Caco-2 (cell line): ENCODE data around the gene PELI2. TPM values are rescaled to one million over a fixed set of nuclear protein-coding genes. Genes with fewer than 3 reads are reported as not detected.

Experiments
- BruUV-seq: library from RNA; stranded (reverse); fragments of 400-500 nt; replicated peaks from 2 replicates; lab custom pipeline; 2021; lab: Mats Ljungman, UMichigan
- CTCF ChIA-PET: fragments of 300-600 bp; sonication (Branson Sonifier 250); formaldehyde crosslinking; loops from one replicate; lab custom pipeline; 2022; ENCODE audit warnings: antibody characterized with exemption; lab: Charles Lee
- POLR2A ChIA-PET: fragments of 300-600 bp; sonication (Branson Sonifier 250); formaldehyde crosslinking; loops from one replicate; lab custom pipeline; 2022; ENCODE audit warnings: antibody characterized with exemption; lab: Charles Lee
- DNase-seq, 2 experiments: peaks; one replicate each; pipeline versions ENCODE4 v3.0.0 to v3.0.0-alpha.2; 2020 to 2022
- H3K27me3 ChIP-seq: replicated peaks from 2 replicates; pipeline ENCODE4 v1.6.0; 2011; ENCODE audit warnings: low read length; ENCODE audit not compliant: control insufficient read depth, insufficient read depth
- H3K36me3 ChIP-seq: 2 replicates; pipeline ENCODE4 v1.5.1; 2011; ENCODE audit warnings: low read length; ENCODE audit not compliant: control insufficient read depth, insufficient read depth
- H3K4me1 ChIP-seq: fragments of 250-450 bp; sonication (Bioruptor Pico); 2 replicates; pipeline ENCODE4 v1.5.1; 2020; ENCODE audit warnings: mild to moderate bottlenecking
- H3K4me3 ChIP-seq: 2 replicates; pipeline ENCODE4 v1.5.1; 2011; ENCODE audit warnings: low read depth, mild to moderate bottlenecking, control low read depth, low read length
- H3K9me3 ChIP-seq: fragments of 250-450 bp; sonication (Bioruptor Pico); 2 replicates; pipeline ENCODE4 v1.5.1; 2020; ENCODE audit warnings: mild to moderate bottlenecking, moderate library complexity
- H3K27ac Mint-ChIP-seq: one replicate; pipeline ENCODE4 v1.8.0; 2022; ENCODE audit warnings: mixed read lengths; ENCODE audit not compliant: unreplicated experiment
- H3K27me3 Mint-ChIP-seq: one replicate; pipeline ENCODE4 v1.8.0; 2022; ENCODE audit warnings: mixed read lengths; ENCODE audit not compliant: insufficient read depth, unreplicated experiment
- H3K36me3 Mint-ChIP-seq: one replicate; pipeline ENCODE4 v1.8.0; 2022; ENCODE audit warnings: mild to moderate bottlenecking, mixed read lengths; ENCODE audit not compliant: insufficient read depth, unreplicated experiment
- H3K4me1 Mint-ChIP-seq: one replicate; pipeline ENCODE4 v1.8.0; 2022; ENCODE audit warnings: low read depth, mixed read lengths; ENCODE audit not compliant: unreplicated experiment
- H3K4me3 Mint-ChIP-seq: one replicate; pipeline ENCODE4 v1.8.0; 2022; ENCODE audit warnings: mild to moderate bottlenecking, moderate library complexity, mixed read lengths; ENCODE audit not compliant: unreplicated experiment
- H3K9me3 Mint-ChIP-seq: one replicate; pipeline ENCODE4 v1.8.0; 2022; ENCODE audit warnings: mixed read lengths; ENCODE audit not compliant: unreplicated experiment
- intact Hi-C: fragments of 100-400 bp; cut with micrococcal nuclease; formaldehyde crosslinking; loops from one replicate; pipeline ENCODE4 v1.10.0; 2022; ENCODE audit not compliant: unreplicated experiment
- total RNA-seq: library from RNA; stranded (reverse); gene quantifications from 2 replicates; pipeline ENCODE4 v1.2.3, GENCODE V29; 2022
- TF ChIP-seq, protein P1 (sequence below), 2 experiments: fragments of 200-600 bp in 1 of 2; IDR thresholded peaks; 1 replicate in 1 of 2; 2 replicates in 1 of 2; pipeline versions ENCODE4 v1.5.1 to v1.8.0; 2011 to 2022; ENCODE audit warnings: antibody characterized with exemption in 1 of 2, control low read depth in 1 of 2, inconsistent platforms in 1 of 2, low read depth in 1 of 2, low read length in 1 of 2, mild to moderate bottlenecking in 1 of 2, moderate library complexity in 1 of 2; ENCODE audit not compliant: insufficient read depth in 1 of 2, severe bottlenecking in 1 of 2, unreplicated experiment in 1 of 2

Gene PELI2
- total RNA-seq, 1 experiment from 2014 or later = 8.5 TPM

DNA sequence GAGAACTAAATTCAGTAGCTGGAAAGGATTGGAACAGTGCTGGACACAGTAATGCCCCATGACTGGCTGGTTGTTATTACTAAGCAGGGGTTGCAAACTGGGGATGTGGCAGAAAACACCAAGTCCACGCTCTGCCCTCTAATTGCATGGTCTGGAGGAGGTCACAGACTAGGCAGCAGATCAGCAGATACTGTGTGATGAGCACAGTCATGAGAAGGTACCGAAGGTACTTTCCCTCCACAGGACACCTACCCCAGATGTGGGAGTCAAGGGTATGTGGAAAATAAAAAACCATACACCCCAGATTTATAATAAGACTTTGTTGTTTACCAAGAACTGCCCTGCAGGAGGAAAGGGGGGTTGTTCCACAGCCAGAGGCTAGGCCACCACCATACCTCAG is 175.3 kb downstream of the PELI2 start:
- TF ChIP-seq, protein P1, sequence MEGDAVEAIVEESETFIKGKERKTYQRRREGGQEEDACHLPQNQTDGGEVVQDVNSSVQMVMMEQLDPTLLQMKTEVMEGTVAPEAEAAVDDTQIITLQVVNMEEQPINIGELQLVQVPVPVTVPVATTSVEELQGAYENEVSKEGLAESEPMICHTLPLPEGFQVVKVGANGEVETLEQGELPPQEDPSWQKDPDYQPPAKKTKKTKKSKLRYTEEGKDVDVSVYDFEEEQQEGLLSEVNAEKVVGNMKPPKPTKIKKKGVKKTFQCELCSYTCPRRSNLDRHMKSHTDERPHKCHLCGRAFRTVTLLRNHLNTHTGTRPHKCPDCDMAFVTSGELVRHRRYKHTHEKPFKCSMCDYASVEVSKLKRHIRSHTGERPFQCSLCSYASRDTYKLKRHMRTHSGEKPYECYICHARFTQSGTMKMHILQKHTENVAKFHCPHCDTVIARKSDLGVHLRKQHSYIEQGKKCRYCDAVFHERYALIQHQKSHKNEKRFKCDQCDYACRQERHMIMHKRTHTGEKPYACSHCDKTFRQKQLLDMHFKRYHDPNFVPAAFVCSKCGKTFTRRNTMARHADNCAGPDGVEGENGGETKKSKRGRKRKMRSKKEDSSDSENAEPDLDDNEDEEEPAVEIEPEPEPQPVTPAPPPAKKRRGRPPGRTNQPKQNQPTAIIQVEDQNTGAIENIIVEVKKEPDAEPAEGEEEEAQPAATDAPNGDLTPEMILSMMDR (IDR thresholded peaks at IDR 0.05; ENCODE audit: insufficient read depth in 1 of 2, low read depth in 1 of 2, low read length in 1 of 2, severe bottlenecking in 1 of 2, unreplicated experiment in 1 of 2) = no peak
- no peaks in the 10 kb centered on the region for H3K9me3 Mint-ChIP-seq
- no peak overlapping the region for H3K27ac Mint-ChIP-seq
- H3K27me3 Mint-ChIP-seq = peaks cover 2% of the 10 kb centered on the region
- POLR2A ChIA-PET = no interaction called here
- Histone ChIP-seq H3K4me3 (no peak overlapping the region), H3K4me1 (no peaks in the 10 kb centered on the region), H3K9me3 (no peaks in the 10 kb centered on the region), H3K36me3 (no peaks in the 10 kb centered on the region), H3K27me3 (no peaks in the 10 kb centered on the region)
- CTCF ChIA-PET = no interaction called here
- H3K4me1 Mint-ChIP-seq = no peaks in the 10 kb centered on the region
- no peaks in the 10 kb centered on the region for H3K36me3 Mint-ChIP-seq
- intact Hi-C loops = no loop called here
- H3K4me3 Mint-ChIP-seq = no peak overlapping the region
- DNase-seq = no peak
- no TSS peak for BruUV-seq

- no peak overlapping the region for H3K4me3 Mint-ChIP-seq
- Histone ChIP-seq H3K36me3 (no peaks in the 10 kb centered on the region), H3K4me3 (no peak overlapping the region), H3K9me3 (no peaks in the 10 kb centered on the region), H3K4me1 (no peaks in the 10 kb centered on the region), H3K27me3 (no peaks in the 10 kb centered on the region)
- no peaks in the 10 kb centered on the region for H3K36me3 Mint-ChIP-seq
- no TSS peak for BruUV-seq
- TF ChIP-seq, protein P1 (IDR thresholded peaks at IDR 0.05; ENCODE audit: insufficient read depth in 1 of 2, low read depth in 1 of 2, low read length in 1 of 2, severe bottlenecking in 1 of 2, unreplicated experiment in 1 of 2) = peak in 1 of 2 experiments; percentile 46
- H3K27me3 Mint-ChIP-seq = peaks cover 2% of the 10 kb centered on the region
- intact Hi-C loops = no loop called here
- no peaks in the 10 kb centered on the region for H3K9me3 Mint-ChIP-seq
- ChIA-PET CTCF (interaction anchor here (0.6 to 0.8 kb wide), 2 partner anchors 128 to 180 kb away, joined by 3 to 4 read pairs; no protein-coding TSS in a partner anchor), POLR2A (no interaction called here)
- H3K4me1 Mint-ChIP-seq = no peaks in the 10 kb centered on the region
- DNase-seq = peak; percentile 42 to 45
- H3K27ac Mint-ChIP-seq = no peak overlapping the region
These were observed 175.9 kb downstream of the PELI2 start for GRCh38 chr14:56294128-56294527.

GRCh38 chr14:56295743-56296142 is 177.5 kb downstream of the PELI2 start:
- no peak for DNase-seq
- Histone ChIP-seq H3K4me3 (no peak overlapping the region), H3K4me1 (no peaks in the 10 kb centered on the region), H3K9me3 (no peaks in the 10 kb centered on the region), H3K27me3 (no peaks in the 10 kb centered on the region), H3K36me3 (no peaks in the 10 kb centered on the region)
- intact Hi-C loops = no loop called here
- Mint-ChIP-seq H3K27ac (no peak overlapping the region), H3K36me3 (no peaks in the 10 kb centered on the region), H3K4me1 (no peaks in the 10 kb centered on the region), H3K27me3 (peaks cover 2% of the 10 kb centered on the region), H3K4me3 (no peak overlapping the region), H3K9me3 (no peaks in the 10 kb centered on the region)
- no TSS peak for BruUV-seq
- TF ChIP-seq, protein P1 (IDR thresholded peaks at IDR 0.05; ENCODE audit: insufficient read depth in 1 of 2, low read depth in 1 of 2, low read length in 1 of 2, severe bottlenecking in 1 of 2, unreplicated experiment in 1 of 2) = no peak
- ChIA-PET POLR2A (no interaction called here), CTCF (no interaction called here)
